LNCaP clone FGC (cell line): ENCODE data around the gene TBC1D9B.

Source experiments
- DNase-seq: peaks from one replicate; pipeline ENCODE4 v3.0.0-alpha.2; 2011; ENCODE audit warnings: low read depth
- H3K4me3 ChIP-seq: 2 replicates; pipeline ENCODE4 v1.5.1; 2011; ENCODE audit warnings: mild to moderate bottlenecking, low read depth, low read length, control low read depth
- TF ChIP-seq, protein P1 (sequence below): IDR thresholded peaks from 2 replicates; pipeline ENCODE4 v1.5.1; 2012; ENCODE audit warnings: mild to moderate bottlenecking; ENCODE audit not compliant: control insufficient read depth, insufficient read depth; ENCODE audit errors: extremely low read depth

TBC1D9B gene

DNA sequence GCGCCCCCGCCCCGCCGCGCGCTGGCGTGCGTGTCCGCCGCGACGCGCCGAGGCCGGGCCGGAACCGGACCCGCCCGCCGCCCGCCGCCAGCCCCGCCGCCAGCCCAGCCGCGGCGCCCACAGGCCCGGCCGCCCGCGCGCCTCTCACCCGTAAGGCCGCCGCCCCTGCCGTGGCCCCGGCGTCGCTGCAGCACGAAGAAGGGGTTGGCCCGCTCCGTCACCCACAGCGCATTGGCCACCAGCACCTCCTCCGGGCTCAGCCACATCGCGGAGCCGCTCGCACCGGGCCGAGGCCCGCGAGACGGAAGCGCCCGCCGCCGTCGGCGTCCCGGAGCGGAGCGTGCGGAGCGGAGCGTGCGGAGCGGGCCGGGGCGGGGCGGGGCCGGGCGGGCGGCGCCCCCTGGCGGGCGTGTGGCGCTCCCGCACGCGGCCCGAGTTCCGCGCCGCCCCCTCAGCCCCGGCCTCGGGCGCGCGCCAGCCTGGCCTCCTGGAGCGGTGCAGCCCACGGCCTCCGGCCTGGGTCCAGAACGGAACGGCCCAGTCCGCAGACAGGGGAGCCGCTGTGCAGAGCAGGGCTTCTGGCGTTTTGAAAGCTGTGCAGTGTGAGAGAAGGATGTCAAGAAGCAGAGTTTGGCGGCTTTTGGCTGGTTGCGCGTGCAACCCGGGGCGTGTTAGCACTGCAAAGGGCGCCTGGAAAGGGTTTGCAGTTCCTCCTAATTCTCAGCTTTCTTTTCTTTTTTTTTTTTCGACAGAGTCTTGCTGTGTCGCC, at the start of gene TBC1D9B:
TBC1D9B (minus strand) TSS at position 342 of the 769 bp plus-strand sequence; CDS start at position 266, 76 bp downstream.
- peak within 1 kb of the TSS; percentile 76 for H3K4me3 ChIP-seq
- TF ChIP-seq, protein P1, sequence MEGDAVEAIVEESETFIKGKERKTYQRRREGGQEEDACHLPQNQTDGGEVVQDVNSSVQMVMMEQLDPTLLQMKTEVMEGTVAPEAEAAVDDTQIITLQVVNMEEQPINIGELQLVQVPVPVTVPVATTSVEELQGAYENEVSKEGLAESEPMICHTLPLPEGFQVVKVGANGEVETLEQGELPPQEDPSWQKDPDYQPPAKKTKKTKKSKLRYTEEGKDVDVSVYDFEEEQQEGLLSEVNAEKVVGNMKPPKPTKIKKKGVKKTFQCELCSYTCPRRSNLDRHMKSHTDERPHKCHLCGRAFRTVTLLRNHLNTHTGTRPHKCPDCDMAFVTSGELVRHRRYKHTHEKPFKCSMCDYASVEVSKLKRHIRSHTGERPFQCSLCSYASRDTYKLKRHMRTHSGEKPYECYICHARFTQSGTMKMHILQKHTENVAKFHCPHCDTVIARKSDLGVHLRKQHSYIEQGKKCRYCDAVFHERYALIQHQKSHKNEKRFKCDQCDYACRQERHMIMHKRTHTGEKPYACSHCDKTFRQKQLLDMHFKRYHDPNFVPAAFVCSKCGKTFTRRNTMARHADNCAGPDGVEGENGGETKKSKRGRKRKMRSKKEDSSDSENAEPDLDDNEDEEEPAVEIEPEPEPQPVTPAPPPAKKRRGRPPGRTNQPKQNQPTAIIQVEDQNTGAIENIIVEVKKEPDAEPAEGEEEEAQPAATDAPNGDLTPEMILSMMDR, result peak; percentile 66
- DNase-seq, result no peak

DNA sequence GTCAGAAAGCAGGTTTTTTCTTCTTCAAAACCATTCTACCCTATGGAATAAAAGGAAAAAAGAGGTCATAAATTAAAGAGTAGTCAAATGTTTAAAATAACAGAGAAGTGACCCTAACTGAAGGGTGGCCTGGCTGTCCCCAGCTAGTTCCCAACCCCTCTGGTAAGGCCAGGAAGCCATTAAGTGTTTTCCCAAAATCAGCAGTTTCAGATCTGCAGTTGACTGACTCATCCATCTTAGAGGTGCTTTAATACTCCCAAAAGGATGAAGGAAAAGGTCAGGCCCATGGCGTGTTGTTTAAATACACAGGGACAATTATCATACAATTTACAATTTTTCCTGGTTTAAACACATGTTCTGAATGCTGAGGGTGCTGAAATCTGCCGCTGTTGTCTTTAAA, 47.9 kb upstream of the TBC1D9B start:
- no peak for DNase-seq
- H3K4me3 ChIP-seq, result no peak overlapping the region
- TF ChIP-seq, protein P1, result no peak

DNA sequence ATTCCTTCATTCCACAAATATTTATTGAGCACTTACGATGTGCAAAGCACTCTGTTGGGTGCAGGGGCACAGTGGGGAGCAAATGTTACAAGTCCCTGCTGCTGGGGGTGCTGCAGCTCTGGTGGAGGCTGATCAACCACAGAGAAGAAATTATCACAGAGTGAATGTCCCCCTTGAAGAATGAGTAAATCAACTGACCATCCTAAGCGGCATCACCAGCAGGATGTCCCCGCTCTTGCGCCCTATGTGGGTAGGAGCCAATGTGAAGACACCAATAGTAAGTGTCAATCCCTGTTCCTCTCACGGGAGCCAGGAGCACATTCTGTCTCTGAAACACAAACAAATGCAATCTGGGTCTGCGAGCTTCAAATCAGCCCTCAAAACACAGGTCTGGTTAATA, 47.4 kb upstream of the TBC1D9B start:
- DNase-seq, result no peak
- TF ChIP-seq, protein P1, result no peak
- no peak overlapping the region for H3K4me3 ChIP-seq

DNA sequence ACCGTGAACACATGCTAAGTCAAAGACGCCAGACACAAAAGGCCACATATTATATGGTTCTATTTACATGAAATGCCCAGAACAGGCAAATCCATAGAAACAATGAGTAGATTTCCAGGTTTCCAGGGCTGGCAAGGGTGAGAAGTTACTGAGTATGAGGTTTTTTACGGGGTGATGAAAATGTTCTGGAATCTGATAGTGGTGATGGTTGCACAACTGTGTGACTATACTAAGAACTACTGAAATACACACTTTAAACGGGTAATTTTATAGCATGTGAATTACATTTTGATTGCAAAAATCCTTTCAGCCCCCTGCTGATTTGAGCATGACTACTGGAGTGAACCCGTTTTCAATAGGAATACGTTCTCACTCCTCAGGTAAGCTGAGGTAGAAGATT, 46.7 kb upstream of the TBC1D9B start:
- no peak overlapping the region for H3K4me3 ChIP-seq
- DNase-seq, result no peak
- TF ChIP-seq, protein P1, result no peak

DNA sequence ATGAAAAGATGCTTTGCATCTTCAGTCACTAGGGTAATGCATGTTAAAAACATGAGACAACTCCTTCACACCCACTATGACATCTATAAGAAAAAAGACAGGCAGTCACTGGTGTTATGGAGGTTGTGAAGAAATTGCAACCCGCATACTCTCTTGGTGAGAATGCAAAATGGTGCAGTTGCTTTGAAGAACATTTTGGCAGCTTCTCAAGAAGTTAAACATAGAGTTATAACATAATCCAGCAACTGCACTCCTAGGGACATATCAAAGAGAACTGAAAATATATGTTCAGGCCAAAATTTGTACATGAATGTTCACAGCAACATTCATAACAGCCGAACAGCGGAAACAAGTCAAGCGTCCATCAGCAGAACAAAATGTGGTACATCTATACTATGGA, 46.3 kb upstream of the TBC1D9B start:
- DNase-seq, result no peak
- no peak overlapping the region for H3K4me3 ChIP-seq
- TF ChIP-seq, protein P1, result no peak

DNA sequence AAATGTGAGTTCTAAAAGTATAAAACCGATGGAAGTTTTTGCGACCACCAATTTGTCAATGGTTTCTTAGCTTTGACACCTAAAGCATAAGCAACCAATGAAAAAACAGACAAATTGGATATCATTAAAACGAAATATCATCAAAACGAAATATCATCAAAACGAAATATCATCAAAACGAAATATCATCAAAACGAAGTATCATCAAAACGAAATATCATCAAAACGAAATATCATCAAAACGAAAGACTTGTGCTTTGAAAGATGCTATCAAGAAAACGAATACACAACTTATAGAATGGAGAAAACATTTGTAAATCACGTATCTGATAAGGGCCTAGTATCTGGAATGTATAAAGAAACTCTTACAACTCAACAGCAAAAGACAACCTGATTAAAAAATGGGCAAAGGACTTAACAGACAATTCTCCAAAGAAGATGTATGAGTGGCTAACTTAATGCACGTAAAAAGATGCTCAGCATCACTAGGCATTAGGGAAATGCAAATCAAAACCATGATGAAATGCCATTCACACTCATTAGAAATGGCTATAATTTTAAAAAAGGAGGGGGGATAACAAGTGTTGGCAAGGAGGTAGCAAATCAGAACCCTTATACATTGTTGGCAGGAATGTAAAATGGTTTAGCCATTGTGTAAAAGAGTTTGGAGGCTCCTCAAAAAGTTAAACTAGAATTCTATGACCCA, 29.4 kb upstream of the TBC1D9B start:
- no peak for DNase-seq
- TF ChIP-seq, protein P1, result no peak
- no peak overlapping the region for H3K4me3 ChIP-seq
